Pons (tissue), 1 donor: ENCODE measurements around the gene TMC7.
"Not testable (repeated sequence)": the region's sequence is repeated elsewhere in the genome, so short reads cannot be mapped to it uniquely, and the experiment has no call there.

ENCODE experiments used
- DNase-seq: peaks from one replicate; pipeline ENCODE4 v3.0.0-alpha.2; 2016; ENCODE audit warnings: low spot score

TMC7 gene

DNA sequence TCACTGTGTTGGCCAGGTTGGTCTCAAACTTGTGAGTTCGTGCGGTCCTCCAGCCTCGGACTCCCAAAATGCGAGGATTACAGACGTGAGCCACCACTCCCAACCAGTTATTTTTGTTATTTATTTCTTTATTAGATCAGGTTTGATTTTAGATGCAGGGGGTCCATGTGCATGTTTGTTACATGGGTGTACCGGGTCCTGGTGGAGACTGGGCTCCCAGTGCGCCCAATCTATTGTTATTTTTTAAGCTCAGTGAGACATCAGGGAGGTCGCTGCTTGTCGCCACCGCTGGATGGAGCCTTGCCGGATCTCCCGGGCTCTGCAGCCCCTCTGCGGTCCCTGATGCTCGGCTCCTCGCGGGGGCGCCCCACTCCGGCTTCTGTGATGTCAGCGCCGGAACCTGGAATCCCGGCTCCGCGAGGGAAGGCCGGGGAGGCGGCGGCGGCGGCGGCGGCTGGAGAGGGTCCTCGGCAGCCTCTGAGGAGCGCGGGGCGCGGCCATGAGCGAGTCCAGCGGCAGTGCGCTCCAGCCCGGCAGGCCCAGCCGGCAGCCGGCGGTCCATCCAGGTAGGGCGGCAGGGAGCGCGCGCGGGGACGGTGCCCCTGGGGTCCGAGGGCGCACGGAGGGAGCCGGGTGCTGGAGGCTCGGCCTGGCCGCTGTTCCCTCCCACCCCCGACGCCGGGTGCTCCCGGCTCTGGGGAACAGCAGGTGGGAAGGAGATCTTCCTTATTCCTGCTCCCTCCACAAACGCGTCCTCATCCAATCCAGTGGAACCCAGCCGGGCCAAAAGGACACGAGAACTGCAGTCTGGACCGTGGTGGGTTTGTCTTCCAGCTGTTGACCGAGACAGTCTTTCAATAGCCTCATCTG, at the start of gene TMC7:
TMC7 (plus strand) TSS at position 370 of the 870 bp plus-strand sequence; CDS start at position 500, 130 bp downstream.
- peak; percentile 84 for DNase-seq

GRCh38 chr16:18936727-18937340, 46.9 kb upstream of the TMC7 start:
- no peak for DNase-seq

DNA sequence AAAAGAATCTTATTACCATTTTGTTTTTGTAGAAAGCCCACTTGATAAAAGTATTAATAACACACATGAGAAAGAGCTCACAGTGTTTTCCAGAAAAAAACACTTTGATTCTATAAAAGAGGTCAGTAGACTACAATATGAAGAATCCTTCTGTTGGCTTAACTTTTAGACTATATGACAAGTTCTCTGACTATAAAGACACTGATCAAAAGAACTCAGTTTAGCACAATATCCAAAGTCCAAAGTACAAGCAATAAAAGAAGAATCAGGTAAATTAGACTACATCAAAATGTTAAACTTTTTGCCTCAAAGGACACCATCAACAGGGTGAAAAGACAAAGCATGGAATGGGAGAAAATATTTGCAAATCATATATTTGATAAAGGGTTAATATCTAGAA, 46.3 kb upstream of the TMC7 start:
- no peak for DNase-seq

- DNase-seq: no peak
Measured at GRCh38 chr16:18938986-18939385, 44.7 kb upstream of the TMC7 start.

- DNase-seq: no peak
Measured at GRCh38 chr16:18941471-18941870, 42.3 kb upstream of the TMC7 start.

- DNase-seq: no peak
Measured at GRCh38 chr16:18942061-18942460, 41.7 kb upstream of the TMC7 start.

DNA sequence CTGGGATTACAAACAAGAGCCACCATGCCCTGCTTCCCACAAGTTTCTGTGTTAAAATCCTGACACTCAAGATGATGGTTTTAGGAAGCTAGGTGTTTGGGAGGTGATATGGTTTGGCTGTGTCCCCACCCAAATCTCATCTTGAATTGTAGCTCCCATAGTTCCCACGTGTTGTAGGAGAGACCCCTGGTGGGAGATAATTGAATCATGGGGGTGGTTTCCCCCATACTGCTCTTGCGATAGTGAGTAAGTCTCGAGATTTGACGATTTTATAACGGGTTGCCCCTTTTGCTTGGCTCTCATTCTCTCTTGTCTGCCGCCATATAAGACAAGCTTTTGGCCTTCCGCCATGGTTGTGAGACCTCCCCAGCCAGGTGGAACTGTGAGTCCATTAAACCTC, 40.3 kb upstream of the TMC7 start:
- DNase-seq: no peak

DNA sequence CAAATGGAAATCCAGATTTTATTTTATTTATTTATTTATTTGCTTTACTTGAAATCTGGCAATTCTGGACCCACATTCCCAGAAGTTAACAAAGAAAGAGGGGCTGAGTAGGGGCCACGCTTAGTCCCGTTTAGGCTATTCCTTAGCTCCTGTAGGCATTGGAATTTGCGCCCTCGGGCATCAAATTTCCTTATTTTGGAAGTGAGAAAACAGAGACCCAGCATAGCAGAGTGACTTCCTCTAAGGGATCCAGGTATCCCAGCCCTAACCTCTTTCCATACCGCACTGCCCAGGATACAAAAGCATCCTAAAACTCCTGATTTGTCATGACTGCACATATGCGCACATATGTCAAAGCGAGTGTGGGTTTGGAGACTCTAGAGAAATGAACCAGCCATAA, 38.5 kb upstream of the TMC7 start:
- DNase-seq: no peak

DNA sequence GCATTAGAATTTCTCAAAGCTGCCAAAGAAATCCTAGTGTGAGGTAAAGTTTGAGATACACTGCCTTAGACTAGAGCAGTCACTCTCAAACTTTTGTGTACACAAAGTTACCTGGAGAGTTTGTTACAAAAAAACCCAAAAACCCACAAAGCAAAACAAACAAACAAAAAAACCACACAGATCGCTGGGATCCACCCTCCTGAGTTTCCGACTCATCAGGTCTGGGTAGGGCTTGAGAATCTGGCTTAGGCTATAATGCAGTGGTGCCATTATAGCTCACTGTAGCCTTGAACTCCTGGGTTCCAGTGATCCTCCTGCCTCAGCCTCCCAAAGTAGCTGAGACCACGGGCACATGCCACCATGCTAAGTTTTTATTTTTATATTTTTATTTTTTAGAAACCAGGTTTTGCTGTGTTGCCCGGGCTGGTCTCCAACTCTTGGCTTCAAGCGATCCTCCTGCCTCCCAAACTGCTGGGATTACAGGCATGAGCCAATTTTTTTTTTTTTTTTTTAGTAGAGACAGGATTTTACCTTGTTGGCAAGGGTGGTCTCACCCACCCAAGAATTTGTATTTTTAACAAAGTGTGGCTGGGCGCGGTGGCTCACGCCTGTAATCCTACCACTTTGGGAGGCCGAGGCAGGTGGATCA, 35.2 kb upstream of the TMC7 start:
- no peak for DNase-seq

- no peak for DNase-seq
Measured at GRCh38 chr16:18950469-18951185, 33.1 kb upstream of the TMC7 start.

- DNase-seq: no peak
Measured at GRCh38 chr16:18953547-18953946, 30.2 kb upstream of the TMC7 start.

GRCh38 chr16:18955874-18956580, 27.7 kb upstream of the TMC7 start:
- not testable (repeated sequence) for DNase-seq

DNA sequence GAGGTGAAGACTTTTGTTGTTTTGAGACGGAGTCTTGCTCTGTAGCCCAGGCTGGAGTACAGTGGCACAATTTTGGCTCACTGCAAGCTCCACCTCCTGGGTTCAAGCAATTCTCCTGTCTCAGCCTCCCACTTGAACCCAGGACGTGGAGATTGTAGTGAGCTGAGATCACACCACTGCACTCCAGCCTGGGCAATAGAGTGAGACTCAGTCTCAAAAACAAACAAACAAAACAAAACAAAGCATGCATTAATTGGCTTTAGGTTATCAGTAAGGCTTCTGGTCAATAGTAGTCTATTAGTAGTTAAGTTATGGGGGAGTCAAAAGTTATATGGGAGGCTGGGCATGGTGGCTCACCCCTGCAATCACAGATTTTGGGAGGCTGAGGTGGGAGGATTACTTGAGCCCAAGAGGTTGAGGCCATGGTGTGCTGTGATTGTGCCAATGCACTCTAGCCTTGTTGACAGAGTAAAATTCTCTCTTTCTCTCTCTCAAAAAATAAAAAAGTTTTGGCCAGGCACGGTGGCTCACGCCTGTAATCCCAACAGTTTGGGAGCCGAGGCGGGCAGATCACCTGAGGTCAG, 27.0 kb upstream of the TMC7 start:
- DNase-seq: not testable (repeated sequence)

DNA sequence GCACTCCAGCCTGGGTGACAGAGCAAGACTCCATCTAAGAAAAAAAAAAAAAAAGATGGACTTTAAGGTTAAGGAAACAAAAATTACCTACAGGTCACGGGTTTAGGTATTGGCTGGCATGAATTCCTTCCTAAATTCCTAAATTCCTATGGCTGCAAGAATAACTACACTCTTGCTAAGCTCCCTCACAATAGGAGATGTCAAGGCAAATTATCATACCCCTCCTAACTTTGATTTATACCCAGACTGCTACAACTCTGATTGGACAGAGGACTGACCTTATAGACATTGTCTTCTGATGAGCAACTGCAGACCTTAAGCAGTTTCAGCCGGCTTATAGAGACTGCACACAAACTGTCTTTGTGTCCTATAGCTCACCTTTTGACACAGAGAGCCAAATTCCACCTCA, 25.1 kb upstream of the TMC7 start:
- no peak for DNase-seq

- DNase-seq: no peak
Measured at GRCh38 chr16:18959031-18959505, 24.7 kb upstream of the TMC7 start.

DNA sequence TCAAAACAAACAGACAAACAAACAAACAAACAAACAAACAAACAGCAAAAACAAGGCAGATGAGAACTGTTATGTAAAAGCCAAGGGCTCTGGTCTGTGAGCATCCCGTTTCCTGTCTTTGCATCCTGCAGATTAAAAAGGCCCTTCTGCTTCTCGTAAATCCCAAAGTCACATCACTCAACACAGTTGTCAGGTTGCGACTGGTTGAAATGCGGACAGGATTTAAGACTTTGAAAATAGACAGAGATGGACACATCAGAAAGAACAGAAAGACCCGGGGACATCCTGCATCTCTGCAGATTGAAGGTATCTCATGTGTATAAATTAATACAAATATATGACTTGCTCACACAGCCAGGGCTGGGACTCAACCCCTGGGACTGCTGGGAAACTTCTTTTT, 18.2 kb upstream of the TMC7 start:
- no peak for DNase-seq

DNA sequence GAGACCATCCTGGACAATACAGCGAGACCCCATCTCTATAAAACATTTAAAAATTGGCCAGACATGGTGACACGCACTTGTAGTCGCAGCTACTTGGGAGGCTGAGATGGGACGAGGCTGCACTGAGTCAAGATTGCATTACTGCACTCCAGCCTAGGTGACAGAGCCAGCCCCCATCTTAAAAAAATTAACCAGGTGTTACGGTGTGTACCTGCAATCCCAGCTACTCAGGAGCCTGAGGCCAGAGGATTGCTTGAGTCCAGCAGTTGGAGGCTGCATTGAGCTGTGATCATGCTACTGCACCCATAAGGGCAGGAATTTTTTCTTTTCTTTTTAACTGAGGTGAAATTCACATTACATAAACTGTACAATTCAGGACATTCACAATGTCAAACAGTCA, 16.9 kb upstream of the TMC7 start:
- no peak for DNase-seq

GRCh38 chr16:18969050-18969854, 14.5 kb upstream of the TMC7 start:
- peak; percentile 85 for DNase-seq

DNA sequence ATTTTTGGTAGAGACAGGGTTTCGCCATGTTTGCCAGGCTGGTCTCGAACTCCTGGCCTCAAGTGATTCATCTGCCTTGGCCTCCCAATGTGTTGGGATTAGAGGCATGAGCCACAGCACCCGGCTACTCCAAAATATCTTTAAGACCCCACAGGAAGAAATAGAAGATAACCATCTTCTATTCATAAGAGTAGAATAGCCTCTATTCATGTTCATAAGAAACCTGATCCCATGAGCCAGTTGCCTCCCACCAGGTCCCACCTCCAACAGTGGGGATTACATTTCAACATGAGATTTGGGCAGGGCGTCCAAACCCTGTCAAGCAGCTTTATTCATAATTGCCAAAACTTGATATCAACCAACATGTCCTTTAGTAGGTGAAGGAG, 13.9 kb upstream of the TMC7 start:
- DNase-seq: no peak

DNA sequence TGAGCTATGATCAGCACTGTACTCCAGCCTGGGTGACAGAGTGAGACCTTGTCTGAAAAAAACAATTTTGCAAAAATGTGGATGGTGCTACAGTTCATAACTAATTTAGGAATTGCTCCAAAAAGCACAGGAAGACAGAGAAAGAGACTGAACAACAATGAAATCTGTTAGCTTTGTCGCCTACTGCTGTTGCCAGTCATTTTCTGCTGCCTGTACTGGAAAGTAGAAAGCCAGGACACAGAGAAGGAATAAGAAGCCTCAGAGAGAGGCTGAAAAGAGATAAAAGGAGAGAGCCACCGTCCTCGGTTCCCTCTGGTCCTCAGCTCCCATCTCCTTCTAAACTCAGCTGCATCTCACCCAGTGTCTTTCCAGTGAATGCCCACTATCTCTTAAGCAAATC, 8.6 kb upstream of the TMC7 start:
- DNase-seq: no peak
